SU-DHL-6 (cell line): ENCODE results near the gene ELAPOR2.

Experiments used
- H2AFZ ChIP-seq: fragments of 200-600 bp; sonication (generic); 2 replicates; pipeline ENCODE4 v1.6.1; 2014; ENCODE audit warnings: low read depth, mild to moderate bottlenecking, moderate library complexity, mixed read lengths, antibody characterized with exemption, low read length; ENCODE audit not compliant: severe bottlenecking
- H3F3A ChIP-seq: fragments of 200-600 bp; shearing (Covaris generic); 2 replicates; pipeline ENCODE4 v1.6.0; 2016; ENCODE audit warnings: antibody characterized with exemption, mild to moderate bottlenecking; ENCODE audit not compliant: insufficient read depth
- H3K27ac ChIP-seq: fragments of 200-600 bp; sonication (generic); 2 replicates; pipeline ENCODE4 v1.5.1; 2016; ENCODE audit warnings: low read depth, mild to moderate bottlenecking, low read length, moderate library complexity, mixed read lengths
- H3K27me3 ChIP-seq: fragments of 200-600 bp; sonication (generic), shearing (Covaris generic); 2 replicates; pipeline ENCODE4 v1.6.0; 2014; ENCODE audit warnings: mild to moderate bottlenecking, low read length
- H3K36me3 ChIP-seq: fragments of 200-600 bp; sonication (generic); 2 replicates; pipeline ENCODE4 v1.6.1; 2014; ENCODE audit warnings: mild to moderate bottlenecking, low read length, mixed read lengths
- H3K4me2 ChIP-seq: fragments of 300-600, 200-600 bp; shearing (Covaris generic), sonication (generic); 2 replicates; pipeline ENCODE4 v1.6.0; 2014; ENCODE audit warnings: low read length, low read depth, mild to moderate bottlenecking; ENCODE audit not compliant: poor library complexity, severe bottlenecking
- H3K4me3 ChIP-seq: fragments of 200-600 bp; sonication (generic); 2 replicates; pipeline ENCODE4 v1.5.1; 2014; ENCODE audit warnings: antibody characterized with exemption, low read length, mild to moderate bottlenecking, mixed read lengths; ENCODE audit not compliant: insufficient read depth, poor library complexity, severe bottlenecking
- H3K79me2 ChIP-seq: fragments of 200-600 bp; sonication (generic); 2 replicates; pipeline ENCODE4 v1.6.1; 2014; ENCODE audit warnings: mild to moderate bottlenecking, low read length, moderate library complexity; ENCODE audit not compliant: insufficient read depth
- H3K9ac ChIP-seq: fragments of 200-600 bp; sonication (generic); 2 replicates; pipeline ENCODE4 v1.7.0; 2014; ENCODE audit warnings: mild to moderate bottlenecking, low read length
- H3K9me2 ChIP-seq: fragments of 200-600 bp; sonication (generic); replicated peaks from 2 replicates; pipeline ENCODE4 v1.6.1; 2014; ENCODE audit warnings: low read length; ENCODE audit not compliant: insufficient read depth
- H3K9me3 ChIP-seq: fragments of 200-600 bp; sonication (generic); 2 replicates; pipeline ENCODE4 v1.6.1; 2014; ENCODE audit warnings: low read length, mixed read lengths; ENCODE audit not compliant: insufficient read depth
- H4K20me1 ChIP-seq: fragments of 200-600 bp; sonication (generic); 2 replicates; pipeline ENCODE4 v1.6.1; 2014; ENCODE audit warnings: low read depth, mild to moderate bottlenecking, antibody characterized with exemption, low read length, moderate library complexity, mixed read lengths
- EZH2phosphoT487 ChIP-seq: fragments of 200-600 bp; sonication (generic), shearing (Covaris generic); conservative IDR thresholded peaks from 2 replicates; pipeline ENCODE4 v1.6.1; 2018; ENCODE audit warnings: mild to moderate bottlenecking, antibody characterized with exemption, low read length, moderate library complexity, mixed read lengths
- TF ChIP-seq, protein P1 (sequence below): fragments of 200-600 bp; sonication (generic); IDR thresholded peaks from one replicate; pipeline ENCODE4 v1.5.1; 2017; ENCODE audit warnings: antibody characterized with exemption, mild to moderate bottlenecking, low read length, moderate library complexity; ENCODE audit not compliant: insufficient read depth, poor library complexity, severe bottlenecking

Gene ELAPOR2

DNA sequence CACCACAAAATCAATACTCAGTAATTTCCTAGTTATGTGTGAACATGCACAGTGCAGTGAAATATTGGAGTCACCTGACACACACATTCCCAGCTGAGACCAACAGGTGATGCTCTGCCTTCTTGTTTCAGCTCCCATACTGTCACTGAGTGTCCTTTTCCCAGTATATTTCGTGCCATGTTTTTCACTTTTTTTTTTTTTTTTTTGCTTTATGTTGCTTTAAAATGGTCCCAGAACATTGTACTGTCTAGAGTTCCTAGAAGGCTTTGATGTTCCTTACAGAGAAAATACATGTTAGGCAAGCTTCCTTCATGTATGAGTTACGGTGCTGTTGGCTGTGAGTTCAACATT, 45.6 kb downstream of the ELAPOR2 start:
- Histone ChIP-seq H3K9me2 (no peaks in the 10 kb centered on the region), H3K9me3 (no peaks in the 10 kb centered on the region), H3K4me3 (no peak overlapping the region), H4K20me1 (peaks cover 24% of the 10 kb centered on the region; the same call in 1 of the 2 replicates), H3K4me2 (no peak overlapping the region), H3K79me2 (no peaks in the 10 kb centered on the region), H3K36me3 (no peaks in the 10 kb centered on the region), H3F3A (no peaks in the 10 kb centered on the region), H2AFZ (no peak overlapping the region), H3K27me3 (no peaks in the 10 kb centered on the region), H3K27ac (no peak overlapping the region), H3K9ac (no peak overlapping the region)
- TF ChIP-seq, protein P1, sequence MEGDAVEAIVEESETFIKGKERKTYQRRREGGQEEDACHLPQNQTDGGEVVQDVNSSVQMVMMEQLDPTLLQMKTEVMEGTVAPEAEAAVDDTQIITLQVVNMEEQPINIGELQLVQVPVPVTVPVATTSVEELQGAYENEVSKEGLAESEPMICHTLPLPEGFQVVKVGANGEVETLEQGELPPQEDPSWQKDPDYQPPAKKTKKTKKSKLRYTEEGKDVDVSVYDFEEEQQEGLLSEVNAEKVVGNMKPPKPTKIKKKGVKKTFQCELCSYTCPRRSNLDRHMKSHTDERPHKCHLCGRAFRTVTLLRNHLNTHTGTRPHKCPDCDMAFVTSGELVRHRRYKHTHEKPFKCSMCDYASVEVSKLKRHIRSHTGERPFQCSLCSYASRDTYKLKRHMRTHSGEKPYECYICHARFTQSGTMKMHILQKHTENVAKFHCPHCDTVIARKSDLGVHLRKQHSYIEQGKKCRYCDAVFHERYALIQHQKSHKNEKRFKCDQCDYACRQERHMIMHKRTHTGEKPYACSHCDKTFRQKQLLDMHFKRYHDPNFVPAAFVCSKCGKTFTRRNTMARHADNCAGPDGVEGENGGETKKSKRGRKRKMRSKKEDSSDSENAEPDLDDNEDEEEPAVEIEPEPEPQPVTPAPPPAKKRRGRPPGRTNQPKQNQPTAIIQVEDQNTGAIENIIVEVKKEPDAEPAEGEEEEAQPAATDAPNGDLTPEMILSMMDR: no peak
- TF ChIP-seq EZH2phosphoT487: no peak

DNA sequence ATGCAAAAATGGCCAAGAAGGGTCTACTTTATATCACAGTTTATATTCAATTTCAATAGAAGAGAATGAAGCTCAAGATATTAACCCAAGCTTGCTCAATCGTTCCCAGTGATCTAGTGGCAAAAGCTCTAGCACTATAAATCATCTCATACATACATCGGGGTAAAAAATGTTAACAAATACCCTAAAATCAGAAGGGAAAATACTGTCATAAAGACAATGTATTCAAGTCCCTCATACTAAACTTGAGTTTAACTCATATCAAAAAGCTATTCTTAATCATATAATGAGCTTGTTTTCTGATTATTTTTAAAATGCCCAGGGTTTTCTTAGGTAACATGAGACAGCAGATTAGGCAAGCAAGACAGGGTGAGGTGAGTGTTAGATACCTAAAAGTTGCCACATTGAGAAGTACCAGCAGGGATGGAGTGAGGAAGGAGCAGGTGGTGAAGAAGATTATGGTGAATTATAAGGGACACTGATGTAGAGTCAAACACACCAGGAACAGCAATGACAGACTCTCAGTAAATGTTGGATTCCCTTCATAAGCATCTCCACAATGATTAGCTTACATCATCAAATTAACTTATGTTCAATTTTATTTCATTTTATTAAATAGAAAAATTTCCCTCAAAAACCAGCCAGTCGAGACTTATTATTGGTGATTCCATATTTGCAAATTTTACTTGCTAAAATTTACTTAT, 46.2 kb downstream of the ELAPOR2 start:
- H3K9me3 ChIP-seq: no peaks in the 10 kb centered on the region
- no peak overlapping the region for H3K4me2 ChIP-seq
- H3F3A ChIP-seq: no peaks in the 10 kb centered on the region
- H2AFZ ChIP-seq: no peak overlapping the region
- H3K27me3 ChIP-seq: no peaks in the 10 kb centered on the region
- peaks cover 24% of the 10 kb centered on the region; the same call in 1 of the 2 replicates for H4K20me1 ChIP-seq
- TF ChIP-seq, protein P1: no peak
- TF ChIP-seq EZH2phosphoT487: no peak
- no peaks in the 10 kb centered on the region for H3K9me2 ChIP-seq
- no peaks in the 10 kb centered on the region for H3K79me2 ChIP-seq
- H3K9ac ChIP-seq: no peak overlapping the region
- H3K4me3 ChIP-seq: no peak overlapping the region
- no peak overlapping the region for H3K27ac ChIP-seq
- H3K36me3 ChIP-seq: no peaks in the 10 kb centered on the region
